ENCODE data around the gene CTIF.

CTIF gene

GRCh38 chr18:48828194-48828545, 289.3 kb downstream of the CTIF start:
- no peak for DNase-seq

GRCh38 chr18:48828691-48829442, 290.0 kb downstream of the CTIF start:
- DNase-seq = no peak

- no peak for DNase-seq
These were observed 290.8 kb downstream of the CTIF start for GRCh38 chr18:48829443-48830149.

- no peak for DNase-seq
These were observed 292.4 kb downstream of the CTIF start for GRCh38 chr18:48831113-48831759.

- no peak for DNase-seq
These were observed 293.0 kb downstream of the CTIF start for GRCh38 chr18:48831802-48832201.

- no peak for DNase-seq
These were observed 294.3 kb downstream of the CTIF start for GRCh38 chr18:48832938-48833700.

GRCh38 chr18:48833701-48834412, 295.0 kb downstream of the CTIF start:
- DNase-seq = no peak

- DNase-seq = no peak
These were observed 295.7 kb downstream of the CTIF start for GRCh38 chr18:48834413-48835031.

GRCh38 chr18:48835119-48835518, 296.3 kb downstream of the CTIF start:
- DNase-seq = no peak

GRCh38 chr18:48835745-48836170, 296.9 kb downstream of the CTIF start:
- no peak for DNase-seq

GRCh38 chr18:48836231-48836805, 297.5 kb downstream of the CTIF start:
- no peak for DNase-seq

- no peak for DNase-seq
These were observed 298.2 kb downstream of the CTIF start for GRCh38 chr18:48836806-48837615.

- no peak for DNase-seq
These were observed 298.8 kb downstream of the CTIF start for GRCh38 chr18:48837676-48838075.

GRCh38 chr18:48838166-48838775, 299.4 kb downstream of the CTIF start:
- no peak for DNase-seq

- no peak for DNase-seq
These were observed 300.3 kb downstream of the CTIF start for GRCh38 chr18:48838921-48839818.

- DNase-seq = no peak
These were observed 301.1 kb downstream of the CTIF start for GRCh38 chr18:48839819-48840490.

- peak in 1 of 2 experiments; percentile 14 for DNase-seq
These were observed 301.7 kb downstream of the CTIF start for GRCh38 chr18:48840491-48840877.

- no peak for DNase-seq
These were observed 302.8 kb downstream of the CTIF start for GRCh38 chr18:48841381-48842258.

All from NCI-H2081 (cell line).